Measurements from ENCODE around the gene BICD1.

- TF ChIP-seq, protein P1, sequence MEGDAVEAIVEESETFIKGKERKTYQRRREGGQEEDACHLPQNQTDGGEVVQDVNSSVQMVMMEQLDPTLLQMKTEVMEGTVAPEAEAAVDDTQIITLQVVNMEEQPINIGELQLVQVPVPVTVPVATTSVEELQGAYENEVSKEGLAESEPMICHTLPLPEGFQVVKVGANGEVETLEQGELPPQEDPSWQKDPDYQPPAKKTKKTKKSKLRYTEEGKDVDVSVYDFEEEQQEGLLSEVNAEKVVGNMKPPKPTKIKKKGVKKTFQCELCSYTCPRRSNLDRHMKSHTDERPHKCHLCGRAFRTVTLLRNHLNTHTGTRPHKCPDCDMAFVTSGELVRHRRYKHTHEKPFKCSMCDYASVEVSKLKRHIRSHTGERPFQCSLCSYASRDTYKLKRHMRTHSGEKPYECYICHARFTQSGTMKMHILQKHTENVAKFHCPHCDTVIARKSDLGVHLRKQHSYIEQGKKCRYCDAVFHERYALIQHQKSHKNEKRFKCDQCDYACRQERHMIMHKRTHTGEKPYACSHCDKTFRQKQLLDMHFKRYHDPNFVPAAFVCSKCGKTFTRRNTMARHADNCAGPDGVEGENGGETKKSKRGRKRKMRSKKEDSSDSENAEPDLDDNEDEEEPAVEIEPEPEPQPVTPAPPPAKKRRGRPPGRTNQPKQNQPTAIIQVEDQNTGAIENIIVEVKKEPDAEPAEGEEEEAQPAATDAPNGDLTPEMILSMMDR (IDR thresholded peaks at IDR 0.05; ENCODE audit: insufficient read depth, low read length) = no peak
- TF ChIP-seq POLR2AphosphoS5 (IDR thresholded peaks at IDR 0.05; ENCODE audit: low read depth) = no peak
- no peak for TF ChIP-seq SPI1 (IDR thresholded peaks at IDR 0.05; ENCODE audit: borderline replicate concordance, low read depth)
- no peak for TF ChIP-seq GABPA (IDR thresholded peaks at IDR 0.05; ENCODE audit: low read depth)
Observed at GRCh38 chr12:32260696-32261095, 154.0 kb downstream of the BICD1 start.

All from HL-60 (cell line).